HG03432 (cell line): ENCODE data around the gene PERM1.

ENCODE experiments used
- ATAC-seq: cut with Tn5 transposase; IDR thresholded peaks from one replicate; pipeline ENCODE4 v1.9.1; 2021; ENCODE audit warnings: mild to moderate bottlenecking, moderate library complexity; ENCODE audit not compliant: unreplicated experiment

Gene PERM1

GRCh38 chr1:966135-966703 is 15.7 kb downstream of the PERM1 start, which contains the start of gene PLEKHN1:
TSS of gene PLEKHN1 (plus strand) at chr1:966482. CDS start at chr1:966532, 50 bp downstream.
- ATAC-seq: no peak

GRCh38 chr1:965526-966134 is 16.3 kb downstream of the PERM1 start:
- ATAC-seq: no peak

- no peak for ATAC-seq
Observed at GRCh38 chr1:964691-965525, 17.0 kb downstream of the PERM1 start.

GRCh38 chr1:963746-964525 is 18.0 kb downstream of the PERM1 start:
- ATAC-seq: no peak

GRCh38 chr1:963301-963651 is 18.6 kb downstream of the PERM1 start:
- ATAC-seq: no peak

- no peak for ATAC-seq
Observed at GRCh38 chr1:962381-963300, 19.3 kb downstream of the PERM1 start.

GRCh38 chr1:961132-961669 is 20.7 kb downstream of the PERM1 start:
- ATAC-seq: no peak

- peak; percentile 46 for ATAC-seq
Observed at GRCh38 chr1:960363-961131, 21.3 kb downstream of the PERM1 start, which contains the start of gene KLHL17. TSS of gene KLHL17 (plus strand) at chr1:960584. CDS start at chr1:960694, 110 bp downstream.

GRCh38 chr1:959731-960362 is 22.0 kb downstream of the PERM1 start:
- no peak for ATAC-seq

GRCh38 chr1:958823-959730 is 22.8 kb downstream of the PERM1 start, which contains the start of gene NOC2L:
TSS of gene NOC2L (minus strand) at chr1:959256. CDS start at chr1:959240, 16 bp downstream.
- peak; percentile 64 for ATAC-seq

GRCh38 chr1:956636-957035 is 25.3 kb downstream of the PERM1 start:
- no peak for ATAC-seq

GRCh38 chr1:955474-955873 is 26.4 kb downstream of the PERM1 start:
- ATAC-seq: no peak

GRCh38 chr1:954927-955326 is 27.0 kb downstream of the PERM1 start:
- no peak for ATAC-seq

GRCh38 chr1:953524-954320 is 28.2 kb downstream of the PERM1 start:
- ATAC-seq: no peak

- no peak for ATAC-seq
Observed at GRCh38 chr1:952603-953002, 29.3 kb downstream of the PERM1 start.

- no peak for ATAC-seq
Observed at GRCh38 chr1:952201-952600, 29.7 kb downstream of the PERM1 start.

GRCh38 chr1:951364-951763 is 30.5 kb downstream of the PERM1 start:
- ATAC-seq: no peak
